DOHH2 (cell line): ENCODE measurements around the gene TMEM127.

Experiments used
- H3F3A ChIP-seq: fragments of 200-600 bp; sonication (generic), shearing (Covaris generic); 2 replicates; pipeline ENCODE4 v1.6.0; 2016; ENCODE audit warnings: antibody characterized with exemption, mild to moderate bottlenecking; ENCODE audit not compliant: control insufficient read depth, insufficient read depth
- H3K27ac ChIP-seq: fragments of 200-600 bp; sonication (generic); 2 replicates; pipeline ENCODE4 v1.5.1; 2014; ENCODE audit warnings: low read depth, mild to moderate bottlenecking, low read length, moderate library complexity
- H3K27me3 ChIP-seq: fragments of 200-600 bp; sonication (generic); 2 replicates; pipeline ENCODE4 v1.6.1; 2014; ENCODE audit warnings: mild to moderate bottlenecking, low read length, mixed read lengths; ENCODE audit not compliant: control insufficient read depth
- H3K36me3 ChIP-seq: fragments of 200-600 bp; sonication (generic); 2 replicates; pipeline ENCODE4 v1.6.1; 2014; ENCODE audit warnings: mild to moderate bottlenecking, low read length, moderate library complexity, mixed read lengths; ENCODE audit not compliant: control insufficient read depth
- H3K4me1 ChIP-seq: fragments of 200-600 bp; sonication (generic); 2 replicates; pipeline ENCODE4 v1.6.1; 2014; ENCODE audit warnings: mild to moderate bottlenecking, low read length, mixed read lengths; ENCODE audit not compliant: control insufficient read depth
- H3K4me2 ChIP-seq: fragments of 200-600 bp; sonication (generic); 2 replicates; pipeline ENCODE4 v1.6.0; 2014; ENCODE audit warnings: mild to moderate bottlenecking, low read length, moderate library complexity
- H3K4me3 ChIP-seq: fragments of 200-600 bp; sonication (generic); 2 replicates; pipeline ENCODE4 v1.5.1; 2014; ENCODE audit warnings: mild to moderate bottlenecking, low read length, mixed read lengths
- H3K79me2 ChIP-seq: fragments of 200-600 bp; sonication (generic); 2 replicates; pipeline ENCODE4 v1.6.1; 2014; ENCODE audit warnings: mild to moderate bottlenecking, low read length, mixed read lengths; ENCODE audit not compliant: control insufficient read depth
- H3K9me2 ChIP-seq: fragments of 200-600 bp; sonication (generic); replicated peaks from 2 replicates; pipeline ENCODE4 v1.6.1; 2014; ENCODE audit warnings: mild to moderate bottlenecking, low read length, mixed read lengths; ENCODE audit not compliant: control insufficient read depth
- H3K9me3 ChIP-seq: fragments of 200-600 bp; sonication (generic); 2 replicates; pipeline ENCODE4 v1.6.1; 2014; ENCODE audit warnings: antibody characterized with exemption, low read length, mixed read lengths; ENCODE audit not compliant: control insufficient read depth, insufficient read depth
- H4K20me1 ChIP-seq: fragments of 200-600 bp; sonication (generic); 2 replicates; pipeline ENCODE4 v1.6.0; 2014; ENCODE audit warnings: low read depth, mild to moderate bottlenecking, antibody characterized with exemption, low read length, moderate library complexity; ENCODE audit not compliant: control insufficient read depth, insufficient read depth
- EZH2phosphoT487 ChIP-seq: fragments of 200-600 bp; sonication (generic); IDR thresholded peaks from 2 replicates; pipeline ENCODE4 v1.6.1; 2017; ENCODE audit warnings: borderline replicate concordance, mild to moderate bottlenecking, antibody characterized with exemption, low read length, moderate library complexity, mixed read lengths
- TF ChIP-seq, protein P1 (sequence below): fragments of 200-600 bp; sonication (generic); IDR thresholded peaks from one replicate; pipeline ENCODE4 v1.5.1; 2014; ENCODE audit warnings: antibody characterized with exemption, mild to moderate bottlenecking, low read depth, low read length; ENCODE audit not compliant: poor library complexity, severe bottlenecking

Gene TMEM127

DNA sequence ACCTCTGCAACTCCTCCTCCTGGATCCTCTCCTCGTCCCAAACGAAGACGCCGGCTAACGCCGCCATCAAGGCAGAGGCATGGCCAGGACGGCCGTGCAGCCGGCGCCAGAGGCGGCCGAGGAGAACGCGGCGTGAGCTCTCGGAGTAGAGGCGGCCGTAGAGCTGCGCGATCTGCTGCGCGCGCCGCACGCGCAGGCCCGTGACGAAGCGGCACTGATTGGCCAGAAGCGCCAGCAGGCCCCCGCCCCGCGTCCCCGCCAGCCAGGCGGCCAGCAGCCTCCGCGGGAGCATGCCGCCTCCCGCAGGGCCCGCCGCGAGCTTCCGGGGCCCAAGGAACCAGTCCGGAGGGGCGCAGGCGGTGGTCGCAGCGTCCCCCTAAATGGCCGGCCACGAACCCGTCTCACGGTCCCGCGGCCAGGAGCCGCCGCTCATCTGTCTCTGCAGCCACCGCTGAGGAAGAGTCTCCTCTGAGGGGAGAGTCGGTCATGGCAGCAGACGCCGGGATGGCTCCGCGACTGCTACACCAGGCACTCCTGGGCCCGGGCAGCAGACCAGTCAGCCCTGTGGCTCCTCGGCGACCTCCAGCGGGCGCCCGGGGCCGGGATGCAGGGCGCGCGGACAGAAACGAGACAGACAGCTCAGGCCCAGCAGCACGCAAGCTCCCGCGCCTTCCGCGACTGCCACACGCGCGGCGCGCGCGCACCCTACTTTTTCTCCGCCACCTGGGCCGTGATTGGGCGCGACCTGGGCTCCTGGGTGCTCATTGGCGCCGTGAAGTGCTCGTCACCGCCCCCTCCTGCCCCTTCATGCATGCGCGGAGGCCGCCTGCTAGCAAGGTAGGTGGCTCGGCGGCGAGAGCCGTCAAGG lies 57.4 kb downstream of the TMEM127 start, which contains the start of gene STARD7:
STARD7 (minus strand) TSS at position 685 of the 868 bp plus-strand sequence; CDS start at position 292, 393 bp downstream.
- Histone ChIP-seq H3K27ac (peak within 1 kb of the TSS; percentile 97), H3K79me2 (peaks cover 88% of the 10 kb centered on the region), H3K9me3 (no peaks in the 10 kb centered on the region), H3K36me3 (peaks cover 61% of the 10 kb centered on the region), H3K9me2 (no peaks in the 10 kb centered on the region), H3K27me3 (no peaks in the 10 kb centered on the region), H3F3A (peaks cover 24% of the 10 kb centered on the region), H3K4me1 (peaks cover 75% of the 10 kb centered on the region), H3K4me3 (peak within 1 kb of the TSS; percentile 78), H3K4me2 (peak within 1 kb of the TSS; percentile 95), H4K20me1 (peaks cover 43% of the 10 kb centered on the region)
- TF ChIP-seq EZH2phosphoT487: no peak
- TF ChIP-seq, protein P1, sequence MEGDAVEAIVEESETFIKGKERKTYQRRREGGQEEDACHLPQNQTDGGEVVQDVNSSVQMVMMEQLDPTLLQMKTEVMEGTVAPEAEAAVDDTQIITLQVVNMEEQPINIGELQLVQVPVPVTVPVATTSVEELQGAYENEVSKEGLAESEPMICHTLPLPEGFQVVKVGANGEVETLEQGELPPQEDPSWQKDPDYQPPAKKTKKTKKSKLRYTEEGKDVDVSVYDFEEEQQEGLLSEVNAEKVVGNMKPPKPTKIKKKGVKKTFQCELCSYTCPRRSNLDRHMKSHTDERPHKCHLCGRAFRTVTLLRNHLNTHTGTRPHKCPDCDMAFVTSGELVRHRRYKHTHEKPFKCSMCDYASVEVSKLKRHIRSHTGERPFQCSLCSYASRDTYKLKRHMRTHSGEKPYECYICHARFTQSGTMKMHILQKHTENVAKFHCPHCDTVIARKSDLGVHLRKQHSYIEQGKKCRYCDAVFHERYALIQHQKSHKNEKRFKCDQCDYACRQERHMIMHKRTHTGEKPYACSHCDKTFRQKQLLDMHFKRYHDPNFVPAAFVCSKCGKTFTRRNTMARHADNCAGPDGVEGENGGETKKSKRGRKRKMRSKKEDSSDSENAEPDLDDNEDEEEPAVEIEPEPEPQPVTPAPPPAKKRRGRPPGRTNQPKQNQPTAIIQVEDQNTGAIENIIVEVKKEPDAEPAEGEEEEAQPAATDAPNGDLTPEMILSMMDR: no peak

DNA sequence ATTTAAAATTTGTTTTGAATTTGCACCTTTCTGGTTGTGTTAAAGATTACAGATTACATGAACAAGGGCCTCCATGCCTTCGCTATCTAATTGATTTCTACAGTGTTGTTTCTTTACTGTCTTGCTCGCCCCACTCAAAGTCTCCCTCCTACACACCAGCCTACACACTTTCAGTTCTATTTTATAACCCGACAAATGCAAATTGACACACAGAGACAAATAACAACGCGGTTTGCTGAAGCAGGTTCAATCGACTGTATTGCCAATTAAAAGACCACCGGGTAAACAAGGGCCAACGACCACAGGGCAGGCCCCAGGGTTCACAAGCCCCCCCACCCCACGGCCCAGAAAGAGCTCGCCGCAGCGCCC lies 58.0 kb downstream of the TMEM127 start:
- peaks cover 89% of the 10 kb centered on the region for H3K79me2 ChIP-seq
- H3K27ac ChIP-seq: peak overlapping the region; percentile 97
- peak overlapping the region; percentile 76 for H3K4me2 ChIP-seq
- H3K9me3 ChIP-seq: no peaks in the 10 kb centered on the region
- peak overlapping the region; percentile 78 for H3K4me3 ChIP-seq
- H4K20me1 ChIP-seq: peaks cover 43% of the 10 kb centered on the region
- H3K27me3 ChIP-seq: no peaks in the 10 kb centered on the region
- H3F3A ChIP-seq: peaks cover 24% of the 10 kb centered on the region
- no peaks in the 10 kb centered on the region for H3K9me2 ChIP-seq
- TF ChIP-seq, protein P1: no peak
- no peak for TF ChIP-seq EZH2phosphoT487
- H3K4me1 ChIP-seq: peaks cover 75% of the 10 kb centered on the region
- peaks cover 67% of the 10 kb centered on the region for H3K36me3 ChIP-seq

DNA sequence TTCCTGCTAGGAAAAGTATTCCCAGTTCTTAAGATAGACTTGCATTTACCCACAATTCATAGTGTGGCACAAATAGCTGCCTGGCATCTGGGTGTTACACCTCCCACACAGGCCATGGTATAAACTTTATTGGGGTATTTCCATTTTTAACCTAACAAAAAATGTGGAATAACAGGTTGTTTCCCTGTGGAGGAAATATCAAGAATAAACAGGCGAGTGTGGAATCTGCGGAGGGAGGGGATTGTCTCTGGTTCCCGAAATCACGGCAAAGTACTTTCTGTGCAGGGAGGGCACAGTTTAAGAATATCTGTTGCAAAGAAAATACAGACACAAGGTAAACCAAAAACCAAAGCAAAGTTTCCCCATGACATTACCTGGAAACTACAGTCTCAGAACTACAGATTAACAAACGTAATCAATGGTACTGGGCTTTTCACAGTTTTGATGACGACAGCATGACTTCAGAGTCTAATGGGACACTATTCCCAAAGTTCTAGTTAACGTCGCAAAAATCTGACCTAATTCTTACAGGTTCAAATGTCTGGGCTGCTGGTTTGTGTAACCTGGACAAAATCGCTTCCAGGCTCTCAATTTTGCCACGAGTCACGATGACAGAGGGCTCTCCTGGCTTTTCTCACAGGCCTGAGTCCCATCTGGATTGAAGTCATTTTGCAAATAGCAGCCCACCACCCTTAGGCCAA lies 58.6 kb downstream of the TMEM127 start:
- peaks cover 47% of the 10 kb centered on the region for H4K20me1 ChIP-seq
- H3K4me3 ChIP-seq: peak overlapping the region; percentile 78
- peak overlapping the region; percentile 97; the same call in 1 of the 2 replicates for H3K27ac ChIP-seq
- H3K36me3 ChIP-seq: peaks cover 71% of the 10 kb centered on the region
- no peaks in the 10 kb centered on the region for H3K9me3 ChIP-seq
- H3K4me2 ChIP-seq: peak overlapping the region; percentile 76
- peaks cover 75% of the 10 kb centered on the region for H3K4me1 ChIP-seq
- H3K27me3 ChIP-seq: no peaks in the 10 kb centered on the region
- peaks cover 23% of the 10 kb centered on the region for H3F3A ChIP-seq
- peaks cover 89% of the 10 kb centered on the region for H3K79me2 ChIP-seq
- TF ChIP-seq, protein P1: no peak
- TF ChIP-seq EZH2phosphoT487: no peak
- H3K9me2 ChIP-seq: no peaks in the 10 kb centered on the region
